HG03469 (cell line): Measurements from ENCODE around the gene METTL25B.

Experiments
- ATAC-seq: cut with Tn5 transposase; IDR thresholded peaks from one replicate; pipeline ENCODE4 v1.9.1; 2021; ENCODE audit warnings: mild to moderate bottlenecking, moderate library complexity, moderate number of reproducible peaks; ENCODE audit not compliant: unreplicated experiment

METTL25B gene

DNA sequence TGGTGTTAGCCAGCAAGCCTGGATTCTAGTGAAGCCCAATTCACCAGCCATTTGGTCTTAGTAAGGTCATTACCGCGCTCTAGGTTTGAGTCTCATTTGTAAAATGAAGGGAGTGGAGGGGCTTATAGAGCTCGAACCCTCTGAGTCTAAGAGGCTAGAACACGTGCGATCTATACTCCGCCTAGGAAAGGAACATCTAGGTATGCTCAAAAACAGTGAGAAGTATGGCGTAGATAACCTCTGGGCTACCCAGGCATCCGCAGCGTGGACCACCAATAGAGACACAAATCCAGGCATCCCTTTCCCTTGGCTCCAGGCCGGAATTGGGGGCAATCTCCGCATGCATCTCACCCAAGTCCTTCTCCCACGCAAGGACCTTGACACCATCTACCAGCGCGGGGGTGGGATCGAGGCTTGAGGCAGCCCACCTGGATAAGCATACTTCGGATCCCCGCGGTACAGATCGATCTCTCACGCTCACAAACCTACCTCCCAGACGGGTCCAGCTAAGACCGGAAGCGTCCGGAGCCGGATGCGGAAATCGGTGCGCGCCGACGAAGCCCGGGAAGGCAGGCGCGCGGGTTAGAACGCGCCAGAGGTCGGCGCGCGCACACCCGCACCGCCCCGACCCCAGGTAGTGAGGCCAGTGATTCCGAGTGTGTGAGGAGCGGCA, at the start of gene METTL25B:
METTL25B (plus strand) TSS at position 544 of the 673 bp plus-strand sequence. CDS start 636 bp downstream, outside the sequence.
- peak; percentile 29 for ATAC-seq

DNA sequence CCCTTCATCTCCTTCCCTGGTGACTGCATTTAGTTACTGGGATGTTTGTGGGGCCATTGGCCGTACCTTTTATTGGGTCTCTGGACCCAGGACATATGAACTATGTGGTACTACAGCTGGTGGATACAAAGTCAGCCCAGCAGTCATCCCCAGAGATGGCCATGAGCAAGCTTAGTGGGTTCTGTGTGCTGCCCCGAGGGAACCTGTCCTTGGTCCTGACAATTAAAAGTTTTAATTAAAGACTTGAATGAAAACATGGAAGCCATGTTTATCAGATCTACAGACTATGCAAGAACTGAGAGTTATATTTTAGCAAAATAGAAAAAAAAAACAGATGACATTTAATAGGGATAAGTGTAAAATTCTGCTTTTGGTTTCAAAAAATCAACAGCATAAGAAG, 48.2 kb upstream of the METTL25B start:
- ATAC-seq: no peak

DNA sequence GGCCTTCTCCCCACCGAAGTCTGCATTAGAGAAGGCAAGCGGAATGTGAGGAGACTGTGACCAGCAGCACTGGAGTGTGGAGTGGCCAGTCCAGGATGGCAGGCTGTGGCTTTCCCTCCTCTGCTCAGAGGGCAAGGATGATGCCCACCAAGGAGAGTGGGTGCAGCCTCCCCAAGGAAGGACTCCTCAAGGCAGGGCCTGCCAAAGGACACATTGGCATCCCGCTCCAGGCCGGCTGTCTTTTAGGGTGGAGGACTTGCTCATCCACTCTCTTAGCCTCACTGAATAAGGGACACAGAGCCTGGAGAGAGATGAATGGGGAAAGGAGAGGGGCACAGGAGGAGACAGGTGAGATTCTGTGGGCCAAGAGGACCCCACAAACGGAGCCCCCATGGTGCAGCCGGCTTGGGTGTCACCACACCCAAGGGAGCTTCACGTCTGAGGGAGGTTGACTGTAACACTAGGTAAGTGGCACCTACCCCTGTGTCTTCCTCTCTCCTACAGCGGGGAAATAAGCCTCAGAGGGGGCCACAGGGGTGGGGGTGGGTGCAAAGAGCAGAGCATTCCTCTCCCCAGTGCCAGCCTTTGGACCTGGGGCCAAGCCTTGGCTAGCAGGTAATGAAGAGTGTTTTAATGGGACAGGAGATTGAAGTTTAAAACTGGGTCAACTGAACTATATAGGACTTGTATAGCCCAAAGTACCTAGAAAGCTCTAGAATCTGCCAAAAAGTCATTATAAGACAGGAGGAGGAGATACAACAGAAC, 46.9 kb upstream of the METTL25B start:
- ATAC-seq: no peak

DNA sequence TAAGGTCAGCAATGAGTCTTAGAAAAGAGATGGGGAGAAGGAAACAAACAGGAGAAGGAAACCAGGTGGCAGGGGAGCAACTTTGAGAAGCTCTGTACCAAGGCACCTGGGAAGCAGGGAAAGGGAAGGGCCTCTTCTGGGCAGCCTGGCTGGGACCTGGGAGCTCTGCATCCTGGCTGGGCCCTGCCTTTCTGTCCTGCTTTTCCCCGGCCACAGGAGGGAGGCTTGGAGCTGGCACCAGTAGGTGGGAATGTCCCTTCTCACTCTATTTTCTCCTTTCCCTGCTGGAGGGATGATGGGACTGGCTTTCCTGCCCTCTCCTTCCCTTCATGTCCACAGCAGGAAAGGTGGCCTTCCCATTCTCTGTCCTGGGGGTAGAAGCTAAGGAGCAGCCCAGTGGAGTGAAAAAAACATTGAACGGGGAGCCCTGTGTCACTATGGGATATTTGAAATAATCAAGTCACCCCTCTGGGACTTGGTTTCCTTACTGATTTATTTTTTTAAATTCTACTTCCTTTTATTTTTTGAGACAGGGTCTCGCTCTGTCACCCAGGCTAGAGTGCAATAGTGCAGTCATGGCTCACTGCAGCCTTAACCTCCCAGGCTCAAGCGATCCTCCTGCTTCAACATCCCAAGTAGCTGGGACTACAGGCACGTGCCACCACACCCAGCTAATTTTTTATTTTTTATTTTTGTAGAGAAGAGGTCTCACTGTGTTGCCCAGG, 45.9 kb upstream of the METTL25B start:
- ATAC-seq: no peak

DNA sequence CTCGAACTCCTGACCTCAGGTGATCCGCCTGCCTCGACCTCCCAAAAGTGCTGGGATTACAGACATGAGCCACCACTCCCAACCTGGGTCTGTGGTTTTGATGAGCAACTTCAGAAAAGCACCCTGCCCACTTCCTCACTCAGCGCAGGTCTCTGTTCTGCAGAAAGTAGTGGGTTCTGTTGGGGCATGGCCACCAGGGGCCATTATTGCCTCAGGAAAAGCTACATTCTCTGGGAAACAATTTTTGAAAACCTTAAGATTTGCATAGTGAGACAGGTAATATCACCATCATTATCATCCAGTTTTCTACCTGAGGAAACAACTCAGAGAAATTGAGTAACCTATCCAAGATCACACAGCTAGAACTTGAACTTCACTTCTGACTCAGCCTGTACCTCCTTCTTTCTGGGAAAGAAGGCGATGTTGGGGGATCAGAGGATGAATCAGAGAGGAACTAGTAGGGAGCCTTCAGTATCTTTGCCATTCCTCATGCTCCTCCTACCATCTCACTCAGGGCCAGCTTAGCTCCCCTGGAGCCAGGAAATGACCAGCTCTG, 44.0 kb upstream of the METTL25B start:
- ATAC-seq: no peak

DNA sequence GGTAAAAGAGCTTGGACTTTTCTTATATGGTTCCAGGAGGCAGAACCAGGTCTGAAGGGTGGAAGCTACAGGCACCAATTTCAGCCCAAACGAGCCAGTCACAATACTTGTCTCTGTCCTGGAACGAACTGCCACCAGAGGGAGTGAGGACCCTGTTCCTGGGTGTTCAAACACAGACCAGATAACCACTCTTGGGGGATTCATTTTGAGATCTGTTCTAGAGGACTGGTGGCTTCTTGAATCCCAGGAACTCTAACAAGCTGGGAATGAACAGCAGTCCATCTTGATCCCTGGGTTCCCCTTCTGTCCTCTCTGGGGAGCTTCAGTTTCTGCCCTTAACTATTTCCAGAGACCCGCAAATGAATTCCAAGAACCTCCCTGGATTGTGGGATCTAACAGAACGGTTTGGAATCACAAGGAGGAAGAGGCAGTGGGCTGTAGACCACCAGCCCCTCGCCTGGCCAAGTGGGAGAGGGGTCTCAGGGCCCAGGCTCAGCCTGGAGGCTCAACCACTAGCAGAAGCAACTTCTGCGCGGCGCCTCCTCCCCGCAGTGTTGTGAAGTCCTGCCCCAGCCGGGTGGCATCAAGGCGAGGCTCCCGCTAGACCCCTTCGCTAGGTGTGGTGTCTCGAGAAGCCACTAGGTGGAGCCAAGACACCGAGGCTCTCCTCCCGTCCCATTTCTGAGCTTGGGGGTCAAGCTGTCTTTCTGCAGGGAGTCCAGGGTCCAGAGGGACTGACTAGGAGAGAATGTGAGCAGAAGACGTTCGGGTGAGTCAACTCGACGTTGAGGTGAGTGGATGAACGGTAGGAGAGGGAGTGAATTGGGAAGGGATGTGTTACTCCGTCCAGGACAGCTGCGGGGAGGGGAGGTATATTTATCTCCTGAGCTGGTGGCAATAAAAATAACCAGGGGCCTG, 39.0 kb upstream of the METTL25B start:
- ATAC-seq: no peak

DNA sequence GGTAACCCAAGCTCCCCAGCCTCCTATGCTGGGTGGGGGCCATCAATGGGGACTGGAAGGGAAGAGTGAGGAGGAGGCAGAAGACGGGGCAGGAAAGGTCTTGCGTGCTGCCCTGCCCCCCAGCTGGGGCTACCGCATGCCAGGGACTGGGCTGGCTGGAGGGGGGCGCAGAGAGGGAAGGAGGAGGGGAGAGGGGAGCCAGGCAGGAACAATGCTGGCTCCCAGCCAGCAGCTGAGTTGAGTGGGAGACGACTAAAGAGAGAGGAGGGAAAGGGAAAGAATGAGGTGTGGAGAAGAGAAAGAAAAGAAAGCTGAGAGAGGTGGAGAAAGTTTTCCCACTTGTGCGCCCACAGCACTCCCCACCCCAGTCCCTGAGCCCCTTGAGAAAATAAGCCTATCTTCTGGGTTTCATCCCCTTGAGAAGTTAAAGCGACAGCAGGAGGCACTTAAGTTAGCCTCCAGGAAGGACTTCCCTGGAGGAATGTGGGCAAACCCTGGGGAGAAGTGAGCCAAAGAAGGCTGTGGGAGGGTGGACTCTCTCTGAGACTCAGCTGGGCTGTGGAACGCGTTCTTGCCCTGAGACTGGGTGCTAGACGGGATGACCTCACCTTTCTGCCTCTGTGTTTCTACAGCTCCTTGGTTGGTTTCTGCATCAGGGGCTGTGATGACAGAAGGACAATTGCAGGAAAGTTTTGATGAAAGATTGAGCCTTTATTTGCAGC, 38.2 kb upstream of the METTL25B start:
- ATAC-seq: no peak

DNA sequence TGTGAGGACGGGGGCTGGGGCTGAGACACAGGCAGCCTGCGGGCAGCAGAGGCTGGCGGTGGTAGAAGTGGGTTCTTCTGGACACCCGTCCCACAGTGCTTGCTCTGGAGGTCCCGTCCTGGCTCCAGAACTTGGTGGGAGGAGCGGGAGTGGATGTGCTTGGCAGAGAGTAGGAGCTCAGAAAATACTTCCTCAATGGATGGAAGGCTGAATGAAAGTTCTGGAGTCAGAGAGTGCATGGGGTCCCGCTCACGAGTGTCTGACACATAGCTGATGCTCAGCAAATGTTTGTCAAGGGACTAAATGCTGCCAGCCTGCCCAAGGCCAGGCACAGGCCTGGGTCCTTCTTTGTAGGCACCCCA, 37.6 kb upstream of the METTL25B start:
- no peak for ATAC-seq

DNA sequence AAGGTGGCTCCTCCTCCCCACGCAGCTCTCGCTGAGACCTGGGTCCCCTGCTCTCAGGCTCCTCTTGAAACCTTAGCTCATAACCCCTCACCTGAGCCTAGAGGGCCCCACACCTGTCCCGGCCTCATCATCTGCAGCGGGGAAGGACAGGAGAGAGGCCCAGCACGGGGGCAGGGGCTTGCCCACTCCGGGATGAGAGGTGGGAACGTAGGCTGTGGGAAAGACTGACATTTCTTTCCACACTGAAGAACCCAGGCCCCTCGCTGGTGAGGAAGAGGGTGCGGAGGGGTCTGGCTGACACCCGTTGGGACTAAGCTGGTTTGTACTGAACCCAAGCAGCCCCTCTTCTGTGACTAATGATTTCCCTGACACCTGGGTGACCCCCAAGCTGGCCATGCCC, 37.1 kb upstream of the METTL25B start:
- no peak for ATAC-seq

DNA sequence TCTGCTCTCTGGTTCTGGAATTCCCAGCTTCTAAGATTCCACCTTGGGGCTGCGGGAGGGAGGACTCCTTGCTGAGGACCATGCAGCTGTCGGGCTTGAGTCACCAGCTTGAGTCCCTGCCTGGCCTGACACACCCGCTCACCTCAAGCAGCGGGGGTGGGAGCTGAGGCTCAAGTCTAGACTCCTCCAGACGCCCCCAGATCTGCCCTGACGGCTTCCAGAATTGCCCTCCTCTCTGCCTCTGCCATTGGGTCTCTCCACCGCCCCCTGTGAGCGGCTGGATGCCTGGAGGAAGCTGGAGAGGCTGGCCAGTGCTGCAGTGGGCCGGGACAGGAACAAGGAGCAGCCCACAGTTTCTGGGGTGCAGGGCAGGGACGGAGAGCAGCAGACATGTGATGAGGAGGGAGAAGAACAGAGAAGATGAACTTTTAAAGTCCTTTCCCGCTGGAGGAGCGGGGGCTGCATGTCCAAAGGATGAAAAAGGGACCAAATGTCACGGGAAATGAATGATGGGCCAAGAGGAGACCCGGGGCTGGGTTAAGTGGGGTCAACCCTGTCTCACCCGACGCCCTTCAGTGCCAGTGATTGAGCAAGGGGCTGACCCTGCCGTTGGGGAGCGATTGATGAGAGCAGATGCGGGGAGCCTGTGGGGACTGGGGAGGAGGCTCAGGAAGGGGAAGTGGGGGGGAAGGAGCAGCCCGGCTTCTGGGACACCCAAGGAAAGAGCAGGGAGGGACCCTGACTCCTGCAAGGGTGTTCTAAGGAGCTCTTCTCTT, 36.4 kb upstream of the METTL25B start:
- no peak for ATAC-seq

DNA sequence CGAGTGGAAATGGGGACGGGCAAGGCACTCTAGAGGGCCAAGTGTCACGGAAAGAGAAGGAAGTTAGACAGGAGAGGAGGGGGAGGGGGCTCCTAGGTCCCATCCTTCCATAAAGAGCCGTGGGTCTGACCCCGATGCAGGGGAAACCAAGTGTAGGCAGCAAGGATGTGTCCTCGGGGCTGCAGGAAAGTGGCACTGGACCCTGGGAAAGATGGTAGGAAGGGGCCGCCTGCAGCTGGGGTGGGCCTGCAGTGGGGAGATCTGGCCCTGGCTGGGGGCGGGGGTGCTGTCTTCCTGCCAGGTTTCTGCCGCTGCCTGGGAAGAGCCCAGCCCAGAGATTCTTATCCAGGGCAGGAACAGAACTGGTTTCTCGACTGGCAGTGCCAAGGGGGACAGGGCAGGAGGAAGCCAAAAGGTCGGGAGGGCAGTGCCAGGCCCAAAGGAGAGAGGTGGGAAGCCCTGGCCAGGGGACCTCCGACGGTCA, 35.8 kb upstream of the METTL25B start:
- no peak for ATAC-seq

DNA sequence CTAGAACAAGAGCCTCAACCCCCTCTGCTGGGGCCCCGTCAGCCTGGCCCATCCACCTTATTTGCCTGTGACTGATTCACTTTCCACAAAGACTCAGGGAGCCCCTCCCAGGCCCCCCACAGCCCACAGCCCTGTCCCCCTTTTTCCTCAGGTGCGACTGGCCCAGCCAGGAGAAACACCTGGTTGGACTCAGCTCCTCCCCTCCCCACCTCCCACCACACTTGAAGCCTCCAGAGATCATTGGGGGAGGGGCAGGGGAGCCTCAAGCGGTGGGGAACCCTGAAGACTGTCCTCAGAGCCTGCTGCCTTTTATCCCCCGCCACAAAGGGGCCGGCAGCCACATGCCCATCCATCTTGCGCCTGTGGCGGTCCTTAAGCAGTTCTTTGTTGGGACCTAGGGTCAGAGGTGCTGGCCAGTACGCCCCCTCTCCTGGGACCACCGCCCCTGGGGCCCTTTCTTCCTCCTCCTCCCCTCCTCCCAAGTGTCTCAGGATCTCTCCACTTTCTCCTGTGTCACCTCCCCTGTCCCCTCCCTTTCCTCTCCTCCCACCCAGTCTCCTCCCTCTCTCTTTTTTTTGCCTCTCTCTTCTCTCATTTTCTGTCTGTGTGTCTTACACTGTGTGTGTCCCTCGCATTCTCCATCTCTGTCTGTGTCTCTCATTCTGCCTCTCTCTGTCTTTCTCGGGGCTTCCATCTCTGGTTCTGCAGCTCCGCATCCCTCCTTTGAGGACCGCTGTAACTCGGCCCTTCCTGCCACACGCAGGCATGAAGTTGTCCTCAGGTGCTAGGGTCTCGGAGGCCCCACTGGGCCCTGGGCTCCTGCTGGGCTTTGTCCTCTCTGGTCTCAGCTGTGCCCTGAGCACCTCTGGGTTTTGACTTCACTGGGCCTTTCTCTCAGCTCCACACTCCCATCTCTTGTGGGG, 35.1 kb upstream of the METTL25B start:
- no peak for ATAC-seq

DNA sequence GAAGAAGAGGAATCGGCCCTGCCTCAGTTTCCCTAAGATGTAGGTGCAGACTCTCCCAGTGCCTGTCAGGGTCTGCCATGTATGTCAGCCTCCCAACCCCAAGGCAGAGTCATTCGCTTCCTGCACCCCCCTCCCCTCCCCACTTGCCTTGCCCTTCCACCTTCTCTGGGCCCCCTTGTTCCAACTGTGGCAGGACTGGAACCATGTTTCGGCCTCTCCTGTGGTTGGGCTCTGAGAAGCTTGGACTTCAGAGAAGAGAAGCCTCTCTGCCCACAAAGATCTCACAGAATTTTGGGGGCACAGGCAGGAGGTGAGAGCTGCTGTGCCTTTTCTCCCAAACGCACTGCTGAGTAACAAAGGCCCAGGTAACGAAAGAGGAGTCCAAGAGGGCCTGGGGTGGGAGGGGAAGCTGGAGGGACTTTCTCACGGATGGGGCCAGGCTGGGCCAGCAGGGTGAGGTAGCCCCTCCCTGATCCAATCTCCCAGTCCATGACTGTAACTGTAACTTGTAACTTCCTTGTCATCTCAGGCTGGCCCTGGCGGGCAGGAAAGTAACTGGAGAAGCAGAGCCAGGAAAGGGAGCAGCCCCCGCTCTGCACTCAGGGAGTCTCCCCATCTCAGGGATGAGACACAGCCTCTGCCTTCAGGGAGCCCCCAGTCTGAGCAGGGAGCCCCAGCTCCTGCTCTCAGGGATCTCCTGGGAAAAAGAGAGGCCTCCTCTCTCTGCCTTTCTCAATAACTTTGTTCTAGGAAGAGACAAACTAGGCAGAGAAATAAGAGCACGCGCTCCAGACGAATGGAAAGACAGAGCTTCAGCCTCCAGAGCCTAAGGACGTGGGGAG, 34.2 kb upstream of the METTL25B start:
- no peak for ATAC-seq

DNA sequence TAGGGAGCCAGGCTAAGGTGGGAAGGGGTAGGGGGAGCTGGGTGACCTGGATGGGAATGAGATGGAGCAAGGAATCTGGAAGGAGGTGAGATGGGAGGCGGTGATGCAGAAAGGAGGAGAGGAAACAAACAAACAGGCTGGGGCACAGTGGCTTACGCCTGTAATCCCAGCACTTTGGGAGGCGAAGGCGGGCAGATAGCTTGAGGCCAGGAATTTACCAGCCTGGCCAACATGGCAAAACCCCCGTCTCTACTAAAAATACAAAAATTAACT, 33.6 kb upstream of the METTL25B start:
- ATAC-seq: no peak

DNA sequence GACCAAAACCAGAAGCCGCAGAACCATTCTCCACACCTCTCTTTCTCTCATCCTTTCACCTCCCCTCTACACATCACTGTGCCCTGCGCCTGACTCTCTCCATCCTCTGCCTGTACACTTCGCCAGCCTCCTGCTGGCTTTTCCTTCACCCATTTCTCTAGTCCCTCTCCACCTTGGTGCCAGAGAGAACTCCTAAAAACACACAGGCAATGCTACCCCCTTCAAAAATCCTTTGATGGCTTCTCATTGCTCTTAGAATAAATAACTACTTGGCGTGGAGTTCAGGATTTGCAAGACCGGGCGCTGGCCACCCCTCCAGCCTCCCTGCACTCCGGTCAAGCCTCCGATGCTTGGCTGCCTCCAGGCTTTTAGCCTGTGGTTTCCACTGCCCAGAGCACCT, 31.5 kb upstream of the METTL25B start:
- no peak for ATAC-seq

DNA sequence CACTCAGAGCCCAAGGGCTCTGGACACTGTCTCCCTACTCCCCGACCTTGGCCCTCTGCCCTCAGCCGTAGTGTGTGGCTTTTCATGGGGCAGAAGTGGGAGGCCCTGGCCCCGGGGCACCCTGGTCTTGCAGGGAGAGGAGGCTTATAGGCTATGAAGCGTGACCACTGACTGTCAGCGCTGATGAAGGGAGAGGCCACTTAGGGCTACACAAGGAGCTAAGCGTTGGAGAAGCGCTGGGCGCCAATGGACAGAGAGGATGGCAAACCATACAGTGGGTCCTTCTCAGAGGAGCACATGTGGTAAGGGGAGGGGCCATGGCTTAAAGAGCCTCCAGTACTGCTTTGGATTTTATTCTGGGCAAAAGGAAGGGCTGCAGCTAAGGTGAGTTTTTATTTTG, 30.8 kb upstream of the METTL25B start:
- ATAC-seq: no peak

DNA sequence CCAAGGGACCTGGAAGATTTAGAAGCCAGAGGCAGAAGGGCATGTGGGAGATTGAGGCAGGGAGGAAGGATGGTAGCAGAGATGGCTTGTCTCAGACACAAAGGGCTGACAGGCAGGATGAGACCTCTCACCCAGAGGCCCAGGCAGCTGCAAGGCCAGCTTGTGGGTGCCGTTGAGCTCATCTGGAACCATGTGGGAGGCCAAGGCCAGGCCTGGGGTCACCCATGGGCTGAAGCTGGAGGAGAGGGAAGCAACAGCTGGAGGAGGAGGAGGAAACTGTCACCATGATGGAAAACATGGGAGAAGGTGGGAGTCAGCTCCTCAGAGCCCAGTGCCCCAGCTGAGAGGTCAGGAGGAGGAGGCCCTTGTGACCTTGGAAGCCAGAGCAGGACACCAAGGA, 29.3 kb upstream of the METTL25B start:
- no peak for ATAC-seq
